Left hindlimb (tissue), 1 donor: ENCODE results near the gene CMTM5.

Source experiments
- DNase-seq: peaks from one replicate; pipeline ENCODE4 v3.0.0-alpha.2; 2018

Gene CMTM5, protein sequence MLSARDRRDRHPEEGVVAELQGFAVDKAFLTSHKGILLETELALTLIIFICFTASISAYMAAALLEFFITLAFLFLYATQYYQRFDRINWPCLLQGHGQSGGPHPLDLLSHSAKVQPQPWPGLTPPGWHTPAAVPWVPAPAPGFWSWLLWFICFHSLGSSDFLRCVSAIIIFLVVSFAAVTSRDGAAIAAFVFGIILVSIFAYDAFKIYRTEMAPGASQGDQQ

DNA sequence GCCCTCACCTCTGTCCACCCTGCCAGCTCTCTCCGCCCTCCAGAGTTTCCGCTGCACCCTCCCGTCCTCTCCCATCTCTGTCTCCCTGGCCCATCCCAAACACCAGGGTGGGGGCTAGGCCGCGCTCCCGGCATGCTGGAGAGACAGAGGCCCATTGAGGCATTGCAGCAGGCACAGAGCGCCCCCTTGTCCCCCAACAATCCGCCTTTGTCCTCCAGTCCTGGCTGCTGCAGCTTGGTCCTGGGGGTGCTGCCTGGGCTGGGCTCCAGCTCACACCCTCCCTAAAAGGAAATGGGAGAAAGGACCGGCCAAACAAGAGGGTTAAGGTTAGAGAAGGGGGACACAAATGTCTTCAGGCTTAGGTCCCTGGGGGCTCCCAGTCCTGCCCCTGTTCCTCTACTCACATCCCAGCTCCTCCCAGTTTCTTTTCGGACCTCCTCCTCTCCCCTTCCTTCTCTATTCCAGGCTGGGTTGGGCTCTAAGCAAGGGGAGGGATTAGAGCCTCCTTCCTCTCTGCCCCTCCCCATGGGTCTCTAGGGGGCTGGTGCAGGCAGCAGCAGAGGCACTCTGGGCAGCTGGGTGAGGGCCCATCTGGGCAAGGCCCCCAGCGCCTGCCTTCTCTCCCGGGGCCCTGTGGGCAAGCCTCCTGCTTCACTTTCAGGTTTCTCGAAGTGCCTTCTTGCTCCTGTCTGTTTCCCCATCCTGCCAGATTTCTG lies at the start of gene CMTM5:
Gene CMTM5 (plus strand): TSS at position 565 of the 716 bp plus-strand sequence. CDS start 206 bp downstream, outside the sequence.
- peak; percentile 76 for DNase-seq

DNA sequence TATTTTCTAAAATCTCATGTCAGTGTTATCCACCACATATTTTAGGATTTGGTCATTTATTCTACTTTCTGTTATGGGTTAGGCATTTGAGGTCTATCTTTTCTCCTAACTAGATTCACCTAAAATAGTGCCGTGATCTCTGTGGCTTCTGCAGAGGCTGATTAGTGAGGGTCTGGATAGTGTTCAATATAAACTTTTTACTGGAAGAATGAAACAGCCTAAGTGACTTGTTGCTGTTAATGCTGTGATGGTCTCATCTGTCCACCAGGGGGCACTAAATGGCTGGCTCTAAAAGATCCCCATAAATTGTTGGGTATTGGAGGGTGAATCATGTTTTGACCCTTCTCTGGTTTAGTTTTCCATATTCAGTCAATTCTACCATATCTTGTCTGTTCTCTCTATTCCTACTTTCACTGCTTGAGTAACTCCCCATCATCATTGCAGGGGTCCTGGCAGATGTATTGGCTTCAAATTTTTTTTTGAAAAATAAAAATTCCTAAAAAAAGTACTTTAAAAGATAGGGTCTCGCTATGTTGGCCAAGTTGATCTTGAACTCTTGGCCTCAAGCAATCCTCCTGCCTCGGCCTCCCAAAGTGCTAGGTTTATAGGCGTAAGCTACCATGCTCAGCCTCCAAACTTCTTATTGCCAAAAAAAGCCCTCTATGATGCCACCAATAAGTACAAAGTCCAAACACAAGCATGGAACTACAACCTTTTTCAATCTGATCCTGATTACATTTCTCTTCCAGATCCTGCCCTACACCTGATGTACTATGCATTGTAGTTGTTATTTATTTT lies 48.7 kb upstream of the CMTM5 start:
- DNase-seq = peak; percentile 76

DNA sequence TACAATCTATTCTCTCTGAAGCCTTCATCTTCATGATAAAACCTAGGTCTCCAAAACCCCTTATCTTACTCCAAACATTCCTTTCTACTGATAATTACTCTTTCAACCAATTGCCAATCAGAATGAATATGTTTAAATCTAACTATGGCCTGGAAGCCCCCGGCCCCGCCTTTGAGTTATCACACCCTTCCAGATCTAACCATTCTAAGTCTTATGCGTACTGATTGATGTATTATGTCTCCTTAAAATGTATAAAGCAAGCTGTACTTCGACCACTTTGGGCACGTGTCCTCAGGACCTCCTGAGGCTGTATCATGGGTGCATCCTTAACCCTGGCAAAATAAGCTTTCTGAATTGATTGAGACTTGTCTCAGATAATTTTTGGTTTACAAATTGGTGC lies 41.2 kb upstream of the CMTM5 start:
- no peak for DNase-seq

DNA sequence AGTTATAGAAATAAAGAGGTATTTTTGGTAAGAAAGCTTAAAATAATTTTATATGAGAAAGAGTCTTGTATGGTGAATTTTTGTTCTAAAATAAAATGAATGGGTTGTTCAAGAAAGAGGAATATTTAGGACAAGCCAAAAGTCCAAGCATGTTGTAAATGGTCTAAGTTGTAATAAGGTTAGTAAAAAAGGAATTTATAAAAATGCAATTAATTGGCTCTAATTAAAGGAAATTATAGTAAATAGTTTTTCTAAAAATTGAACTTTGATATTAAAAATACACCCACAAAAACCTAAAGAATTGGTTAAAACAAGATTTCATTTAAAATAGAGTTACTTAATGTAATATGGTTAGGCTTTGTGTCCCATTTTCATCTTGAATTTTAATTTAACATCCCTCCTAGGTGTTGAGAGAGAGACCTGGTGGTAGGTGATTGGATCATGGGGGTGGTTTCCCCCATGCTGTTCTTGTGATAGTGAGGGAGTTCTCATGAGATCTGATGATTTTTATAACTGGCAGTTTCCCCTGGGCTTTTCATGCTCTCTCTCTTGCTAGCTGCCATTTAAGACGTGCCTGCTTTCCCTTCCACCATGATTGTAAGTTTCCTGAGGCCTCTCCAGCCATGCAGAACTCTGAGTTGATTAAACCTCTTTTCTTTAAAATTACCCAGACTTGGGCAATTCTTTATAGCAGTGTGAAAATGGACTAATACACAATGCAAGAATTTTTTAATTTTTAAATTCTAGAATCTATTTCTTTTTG lies 37.2 kb upstream of the CMTM5 start:
- no peak for DNase-seq

DNA sequence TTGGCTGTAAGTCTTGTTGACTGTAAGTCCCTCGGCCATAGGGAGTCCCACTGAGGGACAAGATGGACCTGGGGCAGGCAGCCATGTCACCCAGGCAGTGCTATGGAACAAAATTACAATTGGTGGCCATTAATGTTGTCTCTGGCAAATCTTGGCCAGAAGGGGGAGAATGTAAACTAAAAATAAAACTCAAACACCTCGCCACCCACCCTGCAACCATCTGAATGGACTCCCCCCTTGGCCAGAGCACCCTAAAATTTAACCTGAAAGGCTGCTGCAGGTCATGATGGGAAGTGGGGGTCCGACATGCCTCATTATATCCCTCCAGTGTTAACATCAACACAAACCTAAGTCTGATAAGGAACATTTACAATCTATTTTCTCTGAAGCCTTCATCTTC lies 32.4 kb upstream of the CMTM5 start:
- DNase-seq = no peak

DNA sequence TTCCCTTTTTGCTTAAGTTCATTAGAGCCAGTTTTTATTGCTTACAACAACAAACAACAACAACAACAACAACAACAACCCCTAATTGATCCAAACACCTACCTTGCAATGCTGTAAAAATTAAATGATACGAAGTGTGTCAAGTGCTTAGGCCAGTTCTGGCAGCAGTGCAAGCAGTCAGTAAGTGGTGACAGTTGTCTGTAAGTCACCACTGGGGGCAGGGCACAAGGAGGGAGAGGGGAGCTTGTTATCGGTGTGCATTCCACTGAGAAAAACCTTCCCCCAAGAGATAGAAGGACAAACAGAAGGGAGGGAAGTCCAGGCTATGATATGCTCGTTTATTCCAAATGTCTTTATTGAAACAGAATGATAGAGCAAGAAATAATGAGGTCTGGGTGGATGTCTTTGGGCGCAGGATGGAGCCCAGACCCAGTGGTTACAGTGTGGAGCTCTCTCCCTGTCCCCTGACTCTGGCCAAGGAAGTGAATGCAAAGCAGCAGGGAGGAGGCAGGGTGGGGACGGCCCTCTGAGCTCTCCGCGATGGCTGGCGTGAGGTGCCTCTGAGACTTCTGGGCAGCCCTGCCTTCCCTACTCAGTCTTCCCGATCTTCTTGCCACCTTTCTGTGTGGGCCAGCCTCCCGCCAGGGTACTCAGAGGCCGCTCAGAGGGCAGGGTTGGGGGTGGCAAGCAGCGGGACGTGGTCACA lies 30.7 kb upstream of the CMTM5 start:
- no peak for DNase-seq

DNA sequence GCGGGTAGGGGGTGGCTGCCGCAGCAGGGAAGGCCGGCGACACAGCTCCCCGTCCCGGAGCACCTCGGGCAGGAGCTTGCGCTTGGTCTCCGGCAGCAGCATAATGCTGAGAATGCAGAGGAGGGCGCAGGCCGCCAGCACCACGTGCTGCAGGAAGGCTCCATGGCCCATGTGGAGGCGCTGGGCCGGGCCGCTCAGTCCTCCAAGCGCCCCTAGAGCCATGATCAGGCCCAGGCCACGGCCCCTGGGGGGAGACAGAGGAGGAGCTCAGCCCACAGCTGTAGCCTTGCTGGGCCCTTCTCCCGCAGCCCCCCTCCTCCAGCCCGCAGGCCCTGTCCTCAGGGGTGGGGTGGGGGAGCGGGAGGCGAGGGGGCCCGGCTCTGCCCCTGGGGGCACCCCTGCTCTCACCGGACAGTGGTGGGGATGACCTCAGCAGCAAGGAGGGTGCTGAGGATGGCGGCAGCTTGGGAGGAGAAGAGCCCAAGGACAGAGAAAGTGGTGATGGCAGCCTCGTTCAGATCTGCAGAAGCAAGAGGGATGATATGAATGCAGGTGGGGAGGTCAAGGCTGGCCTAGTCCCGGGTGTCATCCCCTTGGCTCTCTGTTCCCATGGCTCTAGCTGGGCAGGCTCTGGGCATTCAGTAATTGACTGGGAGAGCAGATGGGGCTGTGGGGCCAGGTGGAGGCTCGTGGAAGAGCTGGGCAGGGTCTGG lies 30.0 kb upstream of the CMTM5 start:
- DNase-seq = no peak

DNA sequence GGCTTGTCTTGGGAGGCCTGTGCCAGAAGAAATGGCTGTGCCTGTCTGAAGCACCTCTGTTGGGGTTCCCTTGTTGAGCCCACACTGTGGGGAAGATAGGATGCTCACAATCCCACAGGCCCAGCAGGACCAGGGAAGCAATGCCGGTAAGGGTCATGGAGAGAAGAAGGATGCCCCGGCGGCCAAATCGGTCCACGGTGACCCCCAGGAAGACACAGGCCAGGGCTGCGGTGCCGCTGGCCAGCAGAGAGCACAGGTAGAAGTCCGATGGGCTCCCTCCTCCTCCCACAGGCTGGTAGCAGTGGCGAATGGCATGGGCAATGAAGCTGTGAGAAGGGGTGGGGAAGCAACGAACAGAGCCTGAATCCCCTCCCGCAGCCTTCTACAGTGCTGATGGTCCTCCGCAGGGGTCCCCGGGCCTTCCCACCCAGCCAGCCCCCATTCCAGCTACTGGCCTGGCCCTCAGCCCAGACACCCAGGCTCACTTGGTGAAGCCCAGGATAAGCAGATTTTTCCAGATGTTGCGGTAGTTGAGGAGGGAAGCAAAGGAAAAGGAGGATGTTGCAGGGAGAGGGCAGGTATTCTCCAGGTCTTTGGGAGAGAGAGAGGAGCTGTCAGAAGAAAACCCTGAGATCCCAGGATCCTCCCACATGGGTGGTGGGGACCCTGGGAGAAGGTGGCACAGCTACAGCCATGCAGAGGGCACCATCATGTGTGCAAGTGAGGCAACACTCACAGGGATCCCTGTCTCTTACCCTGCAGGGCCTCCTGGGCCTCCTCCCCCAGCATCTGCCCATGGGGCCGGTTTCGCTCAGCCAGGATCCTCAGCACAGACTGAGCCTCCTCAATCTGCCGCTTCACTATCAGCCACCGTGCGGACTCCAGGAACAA lies 29.2 kb upstream of the CMTM5 start:
- DNase-seq = no peak

DNA sequence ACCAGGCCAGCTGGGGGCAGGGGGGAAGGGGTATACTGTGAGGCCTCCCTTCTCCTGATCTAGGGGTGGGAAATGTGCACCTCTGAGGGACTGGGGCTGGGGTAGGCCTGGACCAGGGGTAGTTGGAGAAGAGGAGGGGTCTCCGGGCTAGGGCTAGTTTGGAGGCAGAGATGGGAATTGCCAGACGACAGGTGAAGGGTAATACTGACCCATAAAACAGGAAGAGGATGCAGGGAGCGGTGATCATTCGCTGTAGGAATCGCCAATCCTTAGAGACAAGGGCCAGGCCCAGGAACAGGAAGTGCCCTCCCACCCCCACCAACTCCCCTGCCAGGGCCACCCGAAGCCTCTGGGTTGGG lies 28.6 kb upstream of the CMTM5 start:
- no peak for DNase-seq

DNA sequence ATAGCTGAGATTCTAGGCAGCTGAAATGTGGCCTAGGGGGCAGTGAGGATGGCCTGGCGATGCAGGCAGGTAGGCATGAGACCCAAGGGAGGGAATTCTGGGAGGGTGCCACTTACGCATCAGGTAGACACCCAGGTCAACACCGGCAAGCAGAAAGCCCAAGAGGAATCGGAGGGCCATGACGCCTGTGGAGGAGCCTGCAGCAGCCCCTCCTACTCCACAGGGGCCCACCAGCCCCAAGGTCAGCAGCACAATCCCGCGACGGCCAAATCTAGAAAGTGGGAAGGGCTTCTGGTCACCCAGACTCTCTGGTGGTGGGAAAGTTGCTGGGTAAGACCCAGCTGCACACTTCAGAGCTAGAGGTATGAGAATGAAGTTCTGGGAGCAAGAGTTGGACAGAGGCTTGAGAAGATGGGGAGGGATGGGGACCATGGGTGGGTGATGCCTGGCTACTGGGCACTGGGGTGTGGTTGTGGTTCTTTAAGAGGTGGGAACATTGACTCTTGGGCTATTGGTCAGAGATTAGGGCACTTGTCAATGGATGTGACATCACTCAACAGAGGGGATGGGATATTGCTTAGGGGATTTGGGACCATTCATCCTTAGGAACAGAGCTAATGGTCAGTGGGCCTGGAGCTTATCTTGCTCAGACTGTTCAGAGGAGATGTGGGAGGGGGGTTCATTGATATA lies 27.5 kb upstream of the CMTM5 start:
- DNase-seq = no peak

DNA sequence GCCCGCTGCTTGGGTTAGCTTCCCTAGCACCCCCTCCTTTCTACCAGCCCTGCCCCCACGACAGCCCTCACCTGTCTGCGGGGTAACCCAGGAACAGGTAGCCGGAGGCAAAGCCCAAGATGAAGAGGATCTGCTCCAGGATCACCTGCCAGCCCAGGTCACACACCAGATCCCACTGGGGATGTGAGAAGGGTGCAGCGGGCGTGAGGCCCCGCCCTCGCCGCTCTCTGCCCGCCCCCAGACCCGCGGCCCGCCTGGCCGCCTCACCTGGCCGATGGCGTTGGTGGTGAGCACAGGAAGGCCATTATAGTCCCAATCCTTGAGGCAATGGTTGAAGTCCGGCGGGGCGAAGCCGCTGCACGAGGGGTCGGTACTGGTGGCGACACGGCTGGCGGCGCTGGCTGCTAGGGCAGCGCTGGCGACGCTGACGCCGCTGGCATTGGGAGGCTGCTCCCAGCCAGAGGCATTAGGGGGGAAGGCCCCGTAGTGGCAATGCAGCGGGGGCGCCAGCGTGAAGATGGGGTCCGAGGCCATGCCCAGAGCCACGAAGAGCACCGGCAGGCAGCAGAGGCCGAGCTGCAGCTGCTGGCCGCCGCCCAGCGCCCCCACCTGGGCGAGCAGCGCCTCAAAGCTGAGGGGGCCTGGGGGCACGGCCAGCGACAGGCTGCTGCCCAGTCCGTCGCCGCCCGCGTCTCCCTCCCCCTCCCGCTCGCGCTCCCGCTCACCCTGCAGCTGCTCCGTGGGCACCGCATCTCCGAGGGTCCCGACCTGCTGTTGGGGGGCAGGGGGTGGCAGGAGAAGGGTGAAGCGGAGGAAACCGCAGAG lies 25.0 kb upstream of the CMTM5 start:
- DNase-seq = peak; percentile 55

DNA sequence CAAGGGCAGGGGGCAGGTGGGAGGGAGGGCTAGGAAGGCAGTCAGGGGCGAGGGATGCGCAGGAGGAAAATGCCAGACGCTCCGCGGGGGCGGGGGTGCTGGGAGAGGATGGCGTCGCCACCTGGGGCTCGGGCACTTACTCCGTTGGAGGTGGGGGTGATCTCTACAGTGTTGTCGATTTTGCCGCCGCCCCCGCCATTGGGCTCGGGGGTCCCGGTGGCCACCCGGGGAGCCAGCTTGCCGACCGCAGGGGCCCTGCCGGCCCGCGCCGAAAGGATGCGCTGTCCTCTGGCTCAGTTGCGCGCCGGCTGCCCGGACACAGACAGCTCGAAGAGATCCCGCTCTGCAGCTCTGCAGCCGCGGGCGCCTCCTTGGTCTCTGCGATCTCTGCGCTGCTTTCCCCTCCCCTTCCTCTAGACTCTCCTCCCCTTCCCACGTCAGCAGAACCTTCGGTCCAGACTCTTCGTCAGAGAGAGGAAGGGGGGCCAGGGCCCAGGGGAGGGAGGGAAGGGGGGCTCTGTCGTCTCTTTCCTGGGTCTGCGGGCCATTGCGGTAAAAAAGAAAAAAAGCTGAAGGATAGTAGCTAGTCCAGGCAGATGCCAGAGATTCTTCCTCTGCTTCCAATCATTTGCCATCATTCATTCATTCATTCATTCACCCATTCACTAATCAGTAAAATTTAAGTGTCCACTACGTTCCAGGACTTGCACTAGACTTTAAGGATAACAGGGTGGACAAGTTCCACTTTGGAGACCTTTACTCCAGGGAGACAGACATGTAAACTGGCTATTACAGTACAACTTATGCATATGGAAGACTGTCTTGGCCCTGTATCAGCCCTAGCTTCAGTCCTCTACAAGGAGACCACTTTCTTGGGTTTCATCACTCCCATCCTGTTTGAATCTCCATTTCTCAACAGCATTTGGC lies 24.1 kb upstream of the CMTM5 start, which contains the start of gene SLC22A17:
Gene SLC22A17 (minus strand): TSS at position 382 of the 927 bp plus-strand sequence.
- peak; percentile 92 for DNase-seq

DNA sequence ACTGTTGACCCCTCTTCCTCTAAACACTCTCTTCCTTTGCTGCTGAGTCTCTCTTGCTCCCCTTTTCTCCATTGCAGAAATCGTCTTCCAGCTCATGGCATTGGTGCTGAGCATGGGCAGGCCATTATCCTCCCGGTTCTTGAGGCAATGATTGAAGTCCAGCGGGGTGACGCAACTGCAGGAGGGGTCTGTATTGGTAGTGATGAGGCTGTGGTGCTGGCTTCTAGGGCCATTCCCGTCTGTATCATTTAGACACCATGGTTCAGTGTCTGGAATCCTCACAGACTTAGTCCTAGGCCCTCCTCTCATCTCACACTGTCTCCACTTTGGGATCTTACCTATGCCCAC lies 23.4 kb upstream of the CMTM5 start:
- no peak for DNase-seq

DNA sequence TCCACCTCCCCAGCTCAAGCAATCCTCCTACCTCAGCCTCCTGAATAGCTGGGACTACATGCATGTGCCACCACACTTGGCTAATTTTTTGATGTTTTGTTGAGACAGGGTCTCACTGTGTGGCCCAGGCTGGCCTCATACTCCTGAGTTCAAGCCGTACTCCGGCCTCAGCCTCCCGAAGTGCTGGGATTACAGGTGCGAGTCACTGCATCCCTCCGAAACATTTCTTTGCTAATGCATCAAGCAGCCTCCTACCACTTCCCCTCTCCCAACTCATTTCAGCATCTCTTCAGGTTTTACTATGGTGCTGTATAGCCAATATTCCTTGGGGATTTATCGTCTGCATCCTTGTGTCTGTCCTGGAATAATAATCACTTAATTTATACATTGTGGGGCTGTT lies 21.9 kb upstream of the CMTM5 start:
- DNase-seq = no peak

DNA sequence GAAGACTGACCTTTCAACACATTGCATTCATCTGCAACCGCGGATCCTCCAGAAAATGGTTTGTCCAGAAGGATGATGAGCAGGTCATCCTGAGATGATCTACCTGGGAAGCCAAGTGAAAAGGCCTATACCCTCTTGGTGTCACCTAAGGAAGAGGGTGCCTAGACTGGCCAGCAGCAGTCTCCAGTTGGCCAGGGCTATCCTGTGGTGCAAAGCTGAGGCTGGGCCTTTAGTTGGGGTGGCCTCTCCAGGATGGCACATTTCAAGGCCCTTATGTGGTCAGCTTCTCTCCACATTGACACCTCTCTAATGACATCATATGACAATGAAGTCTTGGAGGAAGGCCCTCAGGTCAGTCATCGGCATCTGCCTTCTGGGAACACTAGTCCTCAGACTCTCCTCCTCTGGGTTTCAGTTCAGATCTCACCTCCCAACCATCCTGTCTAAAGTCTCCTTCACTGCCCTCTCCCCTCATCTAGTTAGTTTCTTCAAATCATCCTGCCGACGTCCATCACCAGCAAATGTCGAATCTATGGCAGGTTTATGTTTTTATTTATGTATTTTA lies 20.9 kb upstream of the CMTM5 start:
- DNase-seq = no peak

DNA sequence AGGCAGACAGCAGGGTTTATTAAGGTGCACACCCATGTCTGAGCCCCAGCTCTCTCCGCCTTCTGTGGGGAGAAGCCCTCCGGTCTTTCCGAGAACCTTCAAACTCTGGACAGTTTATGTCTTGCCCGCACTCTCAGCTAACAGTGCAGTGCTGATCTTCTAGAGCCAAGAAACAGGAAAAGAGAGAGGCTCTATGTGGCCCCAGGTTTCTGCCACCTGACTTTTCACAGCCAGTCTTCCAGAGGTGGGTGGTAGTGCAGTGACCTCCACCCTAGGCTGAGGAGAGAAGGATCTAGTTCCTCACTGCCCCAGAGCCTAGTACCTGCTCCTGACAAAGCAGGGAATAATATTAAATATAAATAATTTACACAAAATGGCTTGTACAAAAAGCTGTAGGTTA lies 20.2 kb upstream of the CMTM5 start:
- DNase-seq = no peak

DNA sequence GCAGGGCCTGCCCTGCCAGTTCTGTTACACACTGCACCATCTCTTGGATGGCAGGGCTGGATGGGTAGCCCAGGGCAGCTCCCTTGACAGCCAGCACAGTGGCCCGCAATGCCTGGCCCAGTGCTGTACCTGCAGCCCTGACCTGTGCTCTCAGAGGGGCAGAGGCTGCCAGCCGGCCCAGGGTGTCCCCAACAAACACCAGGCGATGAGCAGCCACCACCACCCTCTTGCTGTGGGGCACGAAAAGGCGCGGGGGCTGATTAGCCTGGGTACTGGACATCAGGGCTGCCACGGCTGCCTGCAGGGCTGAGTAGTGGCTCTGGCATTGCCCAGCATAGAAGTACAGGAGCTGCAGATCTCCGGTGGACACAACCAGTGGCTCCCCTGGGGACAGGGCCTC lies 19.6 kb upstream of the CMTM5 start:
- no peak for DNase-seq

DNA sequence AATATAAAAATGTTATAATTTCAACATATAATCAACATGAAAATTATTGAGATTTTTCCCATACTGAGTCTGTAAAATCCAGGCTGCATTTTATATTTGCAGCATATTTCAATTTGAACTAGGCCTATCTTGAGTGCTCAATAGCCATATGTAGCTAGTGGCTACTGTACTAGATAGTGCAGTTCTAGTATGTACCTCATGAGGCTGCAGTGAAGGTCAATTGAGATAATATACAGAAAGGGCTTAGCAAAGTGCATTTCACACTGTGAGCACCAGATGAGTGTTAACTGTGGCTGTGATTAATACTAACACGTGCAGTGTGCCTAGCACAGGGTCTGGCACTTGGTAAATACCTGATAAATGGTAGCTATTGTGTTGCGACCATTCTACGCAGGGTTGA lies 18.8 kb upstream of the CMTM5 start:
- no peak for DNase-seq
